Caki2 (cell line): ENCODE results near the gene GPSM1. TPM values are rescaled to one million over a fixed set of nuclear protein-coding genes. Genes with fewer than 3 reads are reported as not detected.

ENCODE experiments used
- DNase-seq: peaks from one replicate; pipeline ENCODE4 v3.0.0-alpha.2; 2015; ENCODE audit warnings: low read depth
- in situ Hi-C: cut with HindIII; loops from 2 replicates; pipeline ENCODE4 v1.10.0; 2016; ENCODE audit warnings: low sequenced_read_pairs, low pct_unique_long_range_greater_than_20kb, mixed read lengths
- total RNA-seq: library from RNA; depleted of rRNA; stranded (reverse); fragments of >200 nt; shearing (Covaris generic); gene quantifications from 2 replicates; pipeline ENCODE4 v1.2.3, GENCODE V29; 2014; ENCODE audit warnings: low replicate concordance

Gene GPSM1
- total RNA-seq, 1 experiment from 2014 or later = 29.9 TPM

- no peak for DNase-seq
- in situ Hi-C loops = no loop called here
Measured at GRCh38 chr9:136300016-136300545, 27.3 kb upstream of the GPSM1 start.

- in situ Hi-C loops = no loop called here
Measured at GRCh38 chr9:136300866-136301265, 26.5 kb upstream of the GPSM1 start.

DNA sequence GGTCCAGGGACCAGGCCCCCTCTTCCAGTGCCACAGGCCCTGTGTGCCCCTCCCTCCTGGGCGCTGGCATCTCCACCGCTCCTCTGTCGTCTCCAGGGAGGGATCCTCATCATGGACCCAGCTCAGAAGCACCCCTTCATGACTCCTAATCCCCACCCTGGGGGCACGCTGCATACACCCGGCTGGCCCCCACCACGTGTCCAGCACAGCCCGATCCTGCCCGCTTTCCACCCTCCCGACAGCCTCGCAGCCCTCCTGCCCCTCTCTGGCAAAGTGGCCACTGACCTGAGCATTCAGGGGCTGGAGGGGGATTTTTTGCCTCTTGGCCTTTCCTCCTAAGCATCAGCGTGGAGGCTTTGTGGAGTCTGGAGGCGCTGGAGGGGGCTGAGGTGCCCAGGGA lies 24.8 kb upstream of the GPSM1 start:
- in situ Hi-C loops = no loop called here

More at GRCh38 chr9:136300866-136301265, 26.5 kb upstream of the GPSM1 start:
- no peak for DNase-seq

GRCh38 chr9:136303066-136303824 lies 24.1 kb upstream of the GPSM1 start:
- DNase-seq = no peak
- in situ Hi-C loops = no loop called here

More for the DNA sequence above, 24.8 kb upstream of the GPSM1 start:
- no peak for DNase-seq

- no peak for DNase-seq
- in situ Hi-C loops = no loop called here
Measured at GRCh38 chr9:136303825-136304416, 23.4 kb upstream of the GPSM1 start, which contains the start of gene CCDC187. CCDC187 (minus strand) TSS chr9:136304094; CDS start chr9:136303830, 264 bp downstream.

DNA sequence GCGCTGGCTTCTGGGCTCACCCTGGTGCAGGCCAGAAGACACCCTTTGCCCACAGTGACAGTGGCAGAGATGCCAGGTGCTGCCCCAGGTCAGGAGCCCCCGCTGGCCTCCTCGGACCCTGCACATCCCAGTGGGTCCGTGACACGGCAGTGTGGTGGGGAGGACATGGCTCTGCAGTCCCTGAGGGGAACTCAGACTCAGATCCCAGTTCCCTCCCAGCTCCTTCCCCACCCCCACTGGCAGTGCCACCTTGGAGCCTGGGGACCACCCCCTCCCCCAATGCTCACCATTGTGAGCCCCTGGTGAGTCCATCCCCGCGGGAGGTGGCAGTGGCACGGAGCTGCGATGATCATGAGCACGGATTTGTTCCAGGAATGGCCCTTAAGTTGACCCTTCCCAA lies 22.9 kb upstream of the GPSM1 start:
- DNase-seq = no peak
- in situ Hi-C loops = no loop called here

DNA sequence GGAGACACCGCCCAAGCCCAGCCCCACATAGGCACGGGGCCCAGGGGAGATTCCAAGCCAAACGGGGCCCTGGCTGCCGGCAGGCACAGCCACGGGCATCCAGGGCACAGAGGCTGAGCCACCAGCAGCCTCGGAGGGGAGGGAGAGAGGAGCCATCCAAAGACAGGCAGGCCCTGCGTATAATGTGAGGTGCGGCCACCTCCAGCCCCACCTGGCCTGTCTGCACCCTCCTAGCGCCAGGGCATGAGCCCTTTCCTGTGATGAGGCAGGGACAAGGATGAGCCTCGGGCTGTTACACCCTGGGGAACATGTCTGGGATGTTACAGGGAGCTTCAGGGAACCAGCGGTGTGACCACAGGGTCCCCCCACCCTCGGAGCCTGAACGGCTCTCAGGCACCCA lies 22.4 kb upstream of the GPSM1 start:
- in situ Hi-C loops = no loop called here
- no peak for DNase-seq

DNA sequence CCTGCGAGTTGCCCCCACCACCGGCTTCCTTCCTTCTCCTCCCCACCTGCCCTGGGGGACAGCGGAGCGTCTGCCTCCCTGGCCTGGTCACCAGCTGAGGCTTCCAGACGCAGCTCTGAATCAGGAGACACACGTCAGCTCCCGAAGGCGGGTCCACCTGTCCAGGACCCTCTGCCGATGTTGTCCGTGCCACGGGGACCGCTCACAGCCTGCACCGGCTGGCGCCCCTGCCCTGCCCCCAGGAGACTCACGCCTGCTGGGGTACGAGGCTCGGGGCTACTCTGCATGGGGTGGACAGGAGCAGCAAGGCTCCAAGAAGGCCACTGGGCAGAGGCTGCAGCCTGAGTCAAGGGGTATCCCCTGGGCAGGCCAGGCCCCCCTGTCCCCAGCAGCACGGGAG lies 21.5 kb upstream of the GPSM1 start:
- in situ Hi-C loops = no loop called here
- DNase-seq = no peak

- peak; percentile 46 for DNase-seq
- in situ Hi-C loops = no loop called here
Measured at GRCh38 chr9:136306211-136307208, 20.8 kb upstream of the GPSM1 start.

GRCh38 chr9:136307215-136307750 lies 20.1 kb upstream of the GPSM1 start:
- no peak for DNase-seq
- in situ Hi-C loops = no loop called here

GRCh38 chr9:136308006-136308701 lies 19.2 kb upstream of the GPSM1 start:
- no peak for DNase-seq
- in situ Hi-C loops = no loop called here

DNA sequence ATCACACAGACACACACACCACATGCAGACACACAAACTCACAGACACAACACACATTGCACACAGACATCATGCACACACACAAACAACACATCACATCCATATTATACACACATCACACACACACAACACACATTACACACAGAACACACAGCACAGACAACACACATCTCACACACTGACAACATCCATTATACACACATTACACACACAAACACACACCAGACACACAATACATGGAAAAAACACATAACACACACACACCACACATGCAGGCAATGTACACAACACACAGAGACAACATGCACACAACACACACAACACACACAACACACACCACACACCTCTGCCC lies 18.7 kb upstream of the GPSM1 start:
- no peak for DNase-seq
- in situ Hi-C loops = no loop called here

DNA sequence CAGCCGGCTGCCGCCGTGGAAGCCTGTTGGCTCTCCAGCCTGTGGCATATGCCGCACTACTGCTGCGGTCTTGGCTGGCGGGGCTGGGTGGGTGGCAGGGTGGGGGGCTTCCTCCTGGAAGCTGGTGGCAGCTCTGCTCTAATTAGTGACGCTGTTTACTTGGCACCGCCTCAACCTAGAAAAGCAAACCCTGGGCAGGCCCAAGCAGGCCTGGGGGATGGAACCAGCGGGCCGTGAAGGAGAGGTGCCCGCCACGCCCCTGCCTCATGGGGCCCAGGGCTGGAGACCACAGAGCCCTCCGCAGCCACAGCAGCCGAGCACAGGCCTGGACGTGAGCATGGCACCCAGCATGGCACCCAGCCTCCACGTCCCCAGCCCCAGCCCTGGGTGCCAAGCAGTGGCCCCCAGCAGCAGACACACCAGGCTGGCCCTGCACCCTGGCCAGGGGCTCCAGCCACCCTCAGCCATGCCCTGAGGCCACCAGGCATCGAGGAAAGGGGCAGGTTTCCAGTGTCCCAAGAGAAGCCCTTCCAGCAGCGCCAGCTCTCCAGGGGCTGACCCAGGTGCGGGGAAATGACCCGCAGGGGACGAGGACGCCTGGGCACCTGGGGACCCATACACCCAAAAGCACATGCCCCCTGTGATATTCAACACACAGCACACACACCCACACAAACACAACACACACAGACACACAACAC lies 18.1 kb upstream of the GPSM1 start:
- in situ Hi-C loops = no loop called here

GRCh38 chr9:136309806-136310220 lies 17.5 kb upstream of the GPSM1 start:
- in situ Hi-C loops = no loop called here
- no peak for DNase-seq

More for the DNA sequence above, 18.1 kb upstream of the GPSM1 start:
- peak; percentile 69 for DNase-seq

GRCh38 chr9:136310273-136311030 lies 16.9 kb upstream of the GPSM1 start:
- in situ Hi-C loops = no loop called here
- no peak for DNase-seq
